Neuronal stem cell (in vitro differentiated cells): Measurements from ENCODE around the gene CEP57.

ENCODE experiments used
- DNase-seq: peaks from one replicate; pipeline ENCODE4 v3.0.0-alpha.2; 2013; ENCODE audit warnings: low spot score
- H2AFZ ChIP-seq: one replicate; pipeline ENCODE4 v1.6.1; 2013; ENCODE audit warnings: mild to moderate bottlenecking, low read length, inconsistent platforms
- H2AK5ac ChIP-seq: 2 replicates; pipeline ENCODE4 v1.6.1; 2013; ENCODE audit warnings: low read depth, mild to moderate bottlenecking, inconsistent platforms, low read length, moderate library complexity, mixed read lengths
- H2BK120ac ChIP-seq: 2 replicates; pipeline ENCODE4 v1.6.1; 2013; ENCODE audit warnings: low read depth, mild to moderate bottlenecking, inconsistent platforms, low read length, moderate library complexity, mixed read lengths
- H2BK12ac ChIP-seq: one replicate; pipeline ENCODE4 v1.6.1; 2013; ENCODE audit warnings: low read length, inconsistent platforms
- H2BK15ac ChIP-seq: 2 replicates; pipeline ENCODE4 v1.6.1; 2013; ENCODE audit warnings: mild to moderate bottlenecking, low read length, inconsistent platforms, mixed read lengths
- H2BK5ac ChIP-seq: one replicate; pipeline ENCODE4 v1.6.1; 2013; ENCODE audit warnings: inconsistent platforms, mild to moderate bottlenecking, low read length, moderate library complexity
- H3K14ac ChIP-seq: one replicate; pipeline ENCODE4 v1.6.1; 2013; ENCODE audit warnings: low read length, inconsistent platforms
- H3K18ac ChIP-seq: 2 replicates; pipeline ENCODE4 v1.6.1; 2013; ENCODE audit warnings: low read length, inconsistent platforms
- H3K23ac ChIP-seq: 2 replicates; pipeline ENCODE4 v1.6.1; 2013; ENCODE audit warnings: low read depth, mild to moderate bottlenecking, mixed read lengths, low read length, inconsistent platforms; ENCODE audit not compliant: poor library complexity
- H3K27ac ChIP-seq: replicated peaks from 3 replicates; pipeline ENCODE4 v1.5.1; 2013; ENCODE audit warnings: low read length, inconsistent platforms
- H3K27me3 ChIP-seq, 3 experiments: 2 replicates each; pipeline ENCODE4 v1.6.1; 2013; ENCODE audit warnings: low read length in 3 of 3, mild to moderate bottlenecking in 2 of 3, inconsistent platforms in 1 of 3, low read depth in 1 of 3, mixed read lengths in 1 of 3, moderate library complexity in 1 of 3; ENCODE audit not compliant: control insufficient read depth in 3 of 3, insufficient read depth in 3 of 3
- H3K36me3 ChIP-seq, 2 donors: replicated peaks in 1 of 2; 2 replicates each; pipeline ENCODE4 v1.6.1; 2013; ENCODE audit warnings: low read length in 2 of 2; ENCODE audit not compliant: control insufficient read depth in 2 of 2, insufficient read depth in 2 of 2
- H3K4ac ChIP-seq: 2 replicates; pipeline ENCODE4 v1.6.1; 2013; ENCODE audit warnings: inconsistent platforms, mild to moderate bottlenecking, low read length, moderate library complexity
- H3K4me1 ChIP-seq, 2 donors: 1 replicate in 1 of 2; 2 replicates in 1 of 2; pipeline ENCODE4 v1.6.1; 2013; ENCODE audit warnings: low read length in 2 of 2, low read depth in 1 of 2; ENCODE audit not compliant: control insufficient read depth in 2 of 2, insufficient read depth in 1 of 2
- H3K4me2 ChIP-seq: one replicate; pipeline ENCODE4 v1.6.1; 2013; ENCODE audit warnings: mild to moderate bottlenecking, low read length, inconsistent platforms; ENCODE audit not compliant: insufficient read depth, poor library complexity, severe bottlenecking
- H3K4me3 ChIP-seq, 2 donors: 2 replicates each; pipeline ENCODE4 v1.5.1; 2013; ENCODE audit warnings: low read length in 2 of 2, mild to moderate bottlenecking in 2 of 2, inconsistent platforms in 1 of 2, moderate library complexity in 1 of 2
- H3K79me1 ChIP-seq: one replicate; pipeline ENCODE4 v1.6.1; 2013; ENCODE audit warnings: low read depth, mild to moderate bottlenecking, inconsistent platforms, low read length, moderate library complexity
- H3K9ac ChIP-seq: one replicate; pipeline ENCODE4 v1.6.1; 2013; ENCODE audit warnings: mild to moderate bottlenecking, low read depth, low read length, inconsistent platforms; ENCODE audit not compliant: poor library complexity
- H3K9me3 ChIP-seq, 2 donors: replicated peaks in 1 of 2; 2 replicates each; pipeline versions ENCODE3 to v1.6.1; 2013; ENCODE audit warnings: low read length in 2 of 2, mild to moderate bottlenecking in 2 of 2, inconsistent platforms in 1 of 2, low read depth in 1 of 2, mixed read lengths in 1 of 2, moderate library complexity in 1 of 2; ENCODE audit not compliant: control insufficient read depth in 2 of 2, insufficient read depth in 1 of 2
- H4K8ac ChIP-seq: one replicate; pipeline ENCODE4 v1.6.1; 2013; ENCODE audit warnings: low read depth, mild to moderate bottlenecking, inconsistent platforms, low read length, moderate library complexity
- H4K91ac ChIP-seq: one replicate; pipeline ENCODE4 v1.6.1; 2013; ENCODE audit warnings: low read length, low read depth, mild to moderate bottlenecking, inconsistent platforms; ENCODE audit not compliant: poor library complexity
- WGBS, 2 donors: extraction: QIAGEN DNeasy Blood & Tissue Kit; methylation state at CpG; one replicate each; pipeline ENCODE4 v1.1.7; 2013; ENCODE audit warnings: missing lambda C conversion rate in 2 of 2, mixed read lengths in 1 of 2; ENCODE audit not compliant: insufficient read length in 2 of 2, insufficient replicate concordance in 1 of 2; ENCODE audit errors: extremely low coverage in 2 of 2; 5-methylcytosine and 5-hydroxymethylcytosine counted together

The CEP57 gene

GRCh38 chr11:95768521-95768920, 21.8 kb upstream of the CEP57 start:
- Histone ChIP-seq H2AFZ (no peak overlapping the region), H2AK5ac (no peak overlapping the region), H2BK12ac (no peak overlapping the region), H3K36me3 (peaks cover 0 to 57% of the 10 kb centered on the region in 2 donors), H3K4ac (no peak overlapping the region), H3K14ac (no peak overlapping the region), H3K4me3 (no peak overlapping the region), H2BK15ac (no peak overlapping the region), H4K8ac (no peak overlapping the region), H3K27ac (no peak overlapping the region), H3K18ac (no peak overlapping the region), H2BK120ac (no peak overlapping the region), H3K4me2 (no peak overlapping the region), H3K9me3 (no peaks in the 10 kb centered on the region), H2BK5ac (no peak overlapping the region), H3K23ac (no peak overlapping the region), H4K91ac (no peak overlapping the region), H3K4me1 (no peaks in the 10 kb centered on the region), H3K27me3 (no peaks in the 10 kb centered on the region), H3K9ac (no peak overlapping the region), H3K79me1 (no peaks in the 10 kb centered on the region)
- no peak for DNase-seq
- no CpG with 5 or more reads among the region's 2 CpGs for WGBS, 2 donors

DNA sequence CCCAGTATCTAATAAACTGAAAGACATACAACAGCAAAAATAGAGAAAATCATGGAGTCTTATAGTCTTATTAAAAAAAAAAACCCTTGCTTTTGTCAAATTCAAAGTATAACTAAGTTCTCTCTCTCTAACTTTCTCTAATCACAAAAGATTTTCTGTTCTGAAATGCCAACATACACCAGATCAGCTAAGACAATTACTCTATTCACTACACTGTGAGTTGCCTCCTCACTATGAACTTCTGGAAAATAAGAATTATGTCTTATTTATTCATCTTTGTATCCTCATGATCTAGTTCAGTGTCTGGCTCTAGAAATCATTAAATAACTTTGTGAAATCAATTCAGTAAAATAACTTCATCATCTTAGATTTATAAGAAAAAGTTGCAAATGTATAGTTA, 13.4 kb upstream of the CEP57 start:
- H3K9ac ChIP-seq = no peak overlapping the region
- H2BK5ac ChIP-seq = no peak overlapping the region
- H2BK12ac ChIP-seq = no peak overlapping the region
- no peak overlapping the region for H3K4me2 ChIP-seq
- H3K4me1 ChIP-seq = no peaks in the 10 kb centered on the region
- H3K36me3 ChIP-seq = peaks cover 1 to 100% of the 10 kb centered on the region in 2 donors
- H4K91ac ChIP-seq = no peak overlapping the region
- no peaks in the 10 kb centered on the region for H3K79me1 ChIP-seq
- H3K9me3 ChIP-seq = no peaks in the 10 kb centered on the region
- H2AFZ ChIP-seq = no peak overlapping the region
- H3K18ac ChIP-seq = no peak overlapping the region
- no peak overlapping the region for H4K8ac ChIP-seq
- H3K27me3 ChIP-seq = no peaks in the 10 kb centered on the region
- H3K14ac ChIP-seq = no peak overlapping the region
- no peak overlapping the region for H2BK15ac ChIP-seq
- no peak overlapping the region for H3K27ac ChIP-seq
- H2BK120ac ChIP-seq = no peak overlapping the region
- no peak overlapping the region for H3K4ac ChIP-seq
- H3K4me3 ChIP-seq = no peak overlapping the region
- no peak overlapping the region for H3K23ac ChIP-seq
- DNase-seq = no peak
- H2AK5ac ChIP-seq = no peak overlapping the region

DNA sequence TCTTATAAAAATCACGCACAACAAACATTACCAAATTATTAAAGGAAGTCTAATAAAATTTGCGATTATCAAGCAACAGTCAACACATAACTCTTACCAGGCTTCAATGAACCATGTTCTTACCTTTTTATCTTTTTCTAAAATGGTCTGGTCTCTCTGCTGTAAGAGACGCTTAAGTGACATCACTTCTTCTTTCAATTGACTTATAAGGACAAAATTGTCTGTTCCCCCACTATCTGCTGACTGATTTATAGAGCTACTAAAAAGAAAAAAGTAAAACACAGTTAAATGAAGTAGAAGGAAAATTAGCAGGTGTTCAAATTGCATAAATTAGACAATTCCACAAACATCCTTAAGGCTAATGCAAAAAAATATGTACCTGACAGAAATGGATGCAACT, 11.6 kb upstream of the CEP57 start:
- H3K4ac ChIP-seq = no peak overlapping the region
- peaks cover 4 to 100% of the 10 kb centered on the region in 2 donors for H3K36me3 ChIP-seq

DNA sequence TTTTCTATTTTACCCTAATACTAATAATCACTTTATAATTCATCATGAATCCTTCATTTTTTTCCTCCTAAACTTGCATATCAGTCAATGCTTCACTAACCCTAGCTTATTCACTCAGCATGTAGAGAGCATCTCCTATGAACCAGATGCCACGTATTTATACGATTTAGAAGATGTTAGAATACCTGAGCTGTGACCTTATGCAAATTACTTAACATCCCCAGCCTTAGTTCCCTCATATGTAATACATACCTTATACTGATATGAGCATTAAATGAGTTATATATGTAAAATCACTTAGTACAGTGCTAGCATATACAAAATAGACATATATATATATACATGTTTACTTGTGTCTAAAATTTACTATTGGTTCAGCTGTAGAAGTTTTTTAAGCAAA, 9.8 kb upstream of the CEP57 start:
- H3K23ac ChIP-seq = no peak overlapping the region
- no peaks in the 10 kb centered on the region for H3K79me1 ChIP-seq
- H4K91ac ChIP-seq = no peak overlapping the region
- H3K36me3 ChIP-seq = peaks cover 8 to 99% of the 10 kb centered on the region in 2 donors
- H3K4ac ChIP-seq = no peak overlapping the region
- no peak overlapping the region for H4K8ac ChIP-seq
- no peak overlapping the region for H3K18ac ChIP-seq
- DNase-seq = no peak
- H3K9me3 ChIP-seq = no peaks in the 10 kb centered on the region
- H2BK120ac ChIP-seq = no peak overlapping the region
- no peak overlapping the region for H3K9ac ChIP-seq
- WGBS, 2 donors = no CpG with 5 or more reads among the region's 2 CpGs
- H3K27ac ChIP-seq = no peak overlapping the region
- no peaks in the 10 kb centered on the region for H3K27me3 ChIP-seq
- no peak overlapping the region for H2BK12ac ChIP-seq
- H3K14ac ChIP-seq = no peak overlapping the region
- H3K4me2 ChIP-seq = no peak overlapping the region
- H2BK15ac ChIP-seq = no peak overlapping the region
- no peaks in the 10 kb centered on the region for H3K4me1 ChIP-seq
- H3K4me3 ChIP-seq = no peak overlapping the region
- no peak overlapping the region for H2AK5ac ChIP-seq
- H2BK5ac ChIP-seq = no peak overlapping the region
- H2AFZ ChIP-seq = no peak overlapping the region

More for the DNA sequence above, 11.6 kb upstream of the CEP57 start:
- no peaks in the 10 kb centered on the region for H3K9me3 ChIP-seq
- H2BK15ac ChIP-seq = no peak overlapping the region
- H2BK12ac ChIP-seq = no peak overlapping the region
- no peak overlapping the region for H2BK120ac ChIP-seq
- H3K4me3 ChIP-seq = no peak overlapping the region
- no peaks in the 10 kb centered on the region for H3K27me3 ChIP-seq
- H3K23ac ChIP-seq = no peak overlapping the region
- no peak overlapping the region for H3K9ac ChIP-seq
- DNase-seq = no peak
- H3K27ac ChIP-seq = no peak overlapping the region
- no peak overlapping the region for H2AK5ac ChIP-seq
- H2AFZ ChIP-seq = no peak overlapping the region
- no peak overlapping the region for H3K18ac ChIP-seq
- no peaks in the 10 kb centered on the region for H3K79me1 ChIP-seq
- WGBS, 2 donors = no CpG with 5 or more reads among the region's 3 CpGs
- no peak overlapping the region for H2BK5ac ChIP-seq
- no peaks in the 10 kb centered on the region for H3K4me1 ChIP-seq
- H3K4me2 ChIP-seq = no peak overlapping the region
- no peak overlapping the region for H3K14ac ChIP-seq
- H4K91ac ChIP-seq = no peak overlapping the region
- no peak overlapping the region for H4K8ac ChIP-seq
